DND-41 (cell line): ENCODE measurements around the gene IL26.
"Not testable (repeated sequence)": the region's sequence is repeated elsewhere in the genome, so short reads cannot be mapped to it uniquely, and the experiment has no call there.

Experiments used
- ATAC-seq: fragments of 200-7000 bp; cut with Tn5 transposase; 3 replicates; pipeline ENCODE4 v1.9.1; 2021; ENCODE audit warnings: low read depth; ENCODE audit not compliant: insufficient read depth
- DNase-seq: peaks from one replicate; pipeline ENCODE4 v3.0.0-alpha.2; 2020
- H2AFZ ChIP-seq: 2 replicates; pipeline ENCODE4 v1.6.0; 2012; ENCODE audit warnings: low read depth, low read length
- H3K27ac ChIP-seq: 2 replicates; pipeline ENCODE4 v1.5.1; 2012; ENCODE audit warnings: low read length, inconsistent platforms
- H3K27me3 ChIP-seq: fragments of 200-600 bp; sonication (generic); 2 replicates; pipeline ENCODE4 v1.6.0; 2012; ENCODE audit warnings: low read length, mild to moderate bottlenecking, inconsistent platforms; ENCODE audit not compliant: insufficient read depth, poor library complexity
- H3K36me3 ChIP-seq: 2 replicates; pipeline ENCODE4 v1.5.1; 2012; ENCODE audit warnings: low read length, inconsistent platforms; ENCODE audit not compliant: insufficient read depth
- H3K4me1 ChIP-seq: 2 replicates; pipeline ENCODE4 v1.5.1; 2012; ENCODE audit warnings: mild to moderate bottlenecking, low read length; ENCODE audit not compliant: insufficient read depth
- H3K4me2 ChIP-seq: 2 replicates; pipeline ENCODE4 v1.6.0; 2012; ENCODE audit warnings: mild to moderate bottlenecking, moderate library complexity, low read length, inconsistent platforms; ENCODE audit not compliant: insufficient read depth
- H3K4me3 ChIP-seq, 2 experiments: fragments of 200-600 bp in 1 of 2; shearing (Covaris generic) in 1 of 2; 2 replicates each; pipeline ENCODE4 v1.5.1; 2012 to 2016; ENCODE audit warnings: inconsistent platforms in 2 of 2, low read length in 2 of 2, mild to moderate bottlenecking in 2 of 2, low read depth in 1 of 2, moderate library complexity in 1 of 2
- H3K79me2 ChIP-seq: 2 replicates; pipeline ENCODE4 v1.6.0; 2012; ENCODE audit warnings: low read length, inconsistent platforms; ENCODE audit not compliant: insufficient read depth
- H3K9ac ChIP-seq: 2 replicates; pipeline ENCODE4 v1.6.0; 2012; ENCODE audit warnings: low read depth, mild to moderate bottlenecking, inconsistent platforms, low read length, moderate library complexity
- H3K9me3 ChIP-seq: 2 replicates; pipeline ENCODE4 v1.5.1; 2012; ENCODE audit warnings: low read length, moderate library complexity, mild to moderate bottlenecking, inconsistent platforms; ENCODE audit not compliant: insufficient read depth, severe bottlenecking
- H4K20me1 ChIP-seq: 2 replicates; pipeline ENCODE4 v1.6.0; 2012; ENCODE audit warnings: low read length; ENCODE audit not compliant: insufficient read depth
- EZH2 ChIP-seq: IDR thresholded peaks from 3 replicates; pipeline ENCODE4 v1.6.1; 2012; ENCODE audit warnings: borderline replicate concordance, low read depth, mild to moderate bottlenecking, moderate library complexity, low read length, inconsistent platforms; ENCODE audit not compliant: severe bottlenecking
- TF ChIP-seq, protein P1 (sequence below): IDR thresholded peaks from 2 replicates; pipeline ENCODE4 v1.5.1; 2012; ENCODE audit warnings: borderline replicate concordance, low read length, moderate library complexity, mild to moderate bottlenecking; ENCODE audit not compliant: poor library complexity, severe bottlenecking; ENCODE audit errors: extremely low read depth

Gene IL26

DNA sequence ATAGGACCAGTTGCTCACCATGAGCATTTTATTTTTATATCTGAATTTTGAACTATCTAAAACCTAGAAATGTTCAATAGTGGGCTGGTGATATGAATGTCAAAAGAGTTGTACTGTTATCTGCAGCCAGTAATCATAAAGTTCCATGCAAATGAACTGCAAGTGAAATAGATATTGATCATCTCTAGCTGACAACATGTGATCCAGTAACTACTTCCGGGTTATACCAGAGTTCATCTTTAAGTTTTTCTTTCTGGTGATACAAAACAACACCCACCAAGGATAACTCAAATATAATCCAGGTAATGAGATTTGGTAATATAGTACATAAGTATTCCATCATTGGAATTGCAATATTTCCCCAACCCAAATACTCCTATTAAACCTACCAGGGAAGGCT lies 4.1 kb downstream of the IL26 start:
- H3K79me2 ChIP-seq: no peaks in the 10 kb centered on the region
- no peak for DNase-seq
- H3K9me3 ChIP-seq: no peaks in the 10 kb centered on the region
- H4K20me1 ChIP-seq: no peaks in the 10 kb centered on the region
- no peaks in the 10 kb centered on the region for H3K36me3 ChIP-seq
- peaks cover 7% of the 10 kb centered on the region for H3K4me1 ChIP-seq
- H3K4me2 ChIP-seq: no peak overlapping the region
- no peak overlapping the region for H3K9ac ChIP-seq
- H3K27ac ChIP-seq: no peak overlapping the region
- ATAC-seq: no peak
- H2AFZ ChIP-seq: no peak overlapping the region
- peaks cover 8% of the 10 kb centered on the region for H3K27me3 ChIP-seq
- no peak overlapping the region for H3K4me3 ChIP-seq
- no peak for TF ChIP-seq EZH2
- TF ChIP-seq, protein P1, sequence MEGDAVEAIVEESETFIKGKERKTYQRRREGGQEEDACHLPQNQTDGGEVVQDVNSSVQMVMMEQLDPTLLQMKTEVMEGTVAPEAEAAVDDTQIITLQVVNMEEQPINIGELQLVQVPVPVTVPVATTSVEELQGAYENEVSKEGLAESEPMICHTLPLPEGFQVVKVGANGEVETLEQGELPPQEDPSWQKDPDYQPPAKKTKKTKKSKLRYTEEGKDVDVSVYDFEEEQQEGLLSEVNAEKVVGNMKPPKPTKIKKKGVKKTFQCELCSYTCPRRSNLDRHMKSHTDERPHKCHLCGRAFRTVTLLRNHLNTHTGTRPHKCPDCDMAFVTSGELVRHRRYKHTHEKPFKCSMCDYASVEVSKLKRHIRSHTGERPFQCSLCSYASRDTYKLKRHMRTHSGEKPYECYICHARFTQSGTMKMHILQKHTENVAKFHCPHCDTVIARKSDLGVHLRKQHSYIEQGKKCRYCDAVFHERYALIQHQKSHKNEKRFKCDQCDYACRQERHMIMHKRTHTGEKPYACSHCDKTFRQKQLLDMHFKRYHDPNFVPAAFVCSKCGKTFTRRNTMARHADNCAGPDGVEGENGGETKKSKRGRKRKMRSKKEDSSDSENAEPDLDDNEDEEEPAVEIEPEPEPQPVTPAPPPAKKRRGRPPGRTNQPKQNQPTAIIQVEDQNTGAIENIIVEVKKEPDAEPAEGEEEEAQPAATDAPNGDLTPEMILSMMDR: no peak

DNA sequence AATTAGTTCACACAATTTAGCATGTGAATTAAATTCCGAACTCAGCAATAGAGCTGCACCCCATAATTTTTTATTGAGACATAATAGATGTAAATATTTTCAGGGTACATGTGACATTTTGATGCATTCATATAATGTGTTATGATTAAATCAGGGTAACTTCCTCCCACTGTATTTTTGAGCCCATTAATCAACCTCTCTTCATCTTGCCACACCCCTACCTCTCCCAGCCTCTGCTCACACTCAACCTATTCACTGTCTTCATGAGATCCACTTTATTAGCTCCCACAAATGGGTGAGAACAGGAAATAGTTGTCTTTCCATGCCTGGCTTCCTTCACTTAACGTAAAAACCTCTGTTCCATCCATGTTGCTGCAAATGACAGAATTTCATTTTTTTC lies 14.7 kb downstream of the IL26 start:
- H3K79me2 ChIP-seq: no peaks in the 10 kb centered on the region
- H3K27me3 ChIP-seq: peaks cover 15% of the 10 kb centered on the region
- no peak overlapping the region for H3K27ac ChIP-seq
- no peaks in the 10 kb centered on the region for H3K36me3 ChIP-seq
- no peak for DNase-seq
- H3K9ac ChIP-seq: no peak overlapping the region
- H3K4me3 ChIP-seq: no peak overlapping the region
- H3K4me1 ChIP-seq: no peaks in the 10 kb centered on the region
- H4K20me1 ChIP-seq: no peaks in the 10 kb centered on the region
- no peaks in the 10 kb centered on the region for H3K9me3 ChIP-seq
- H3K4me2 ChIP-seq: no peak overlapping the region
- no peak for ATAC-seq
- no peak for TF ChIP-seq EZH2
- TF ChIP-seq, protein P1: no peak
- H2AFZ ChIP-seq: no peak overlapping the region

DNA sequence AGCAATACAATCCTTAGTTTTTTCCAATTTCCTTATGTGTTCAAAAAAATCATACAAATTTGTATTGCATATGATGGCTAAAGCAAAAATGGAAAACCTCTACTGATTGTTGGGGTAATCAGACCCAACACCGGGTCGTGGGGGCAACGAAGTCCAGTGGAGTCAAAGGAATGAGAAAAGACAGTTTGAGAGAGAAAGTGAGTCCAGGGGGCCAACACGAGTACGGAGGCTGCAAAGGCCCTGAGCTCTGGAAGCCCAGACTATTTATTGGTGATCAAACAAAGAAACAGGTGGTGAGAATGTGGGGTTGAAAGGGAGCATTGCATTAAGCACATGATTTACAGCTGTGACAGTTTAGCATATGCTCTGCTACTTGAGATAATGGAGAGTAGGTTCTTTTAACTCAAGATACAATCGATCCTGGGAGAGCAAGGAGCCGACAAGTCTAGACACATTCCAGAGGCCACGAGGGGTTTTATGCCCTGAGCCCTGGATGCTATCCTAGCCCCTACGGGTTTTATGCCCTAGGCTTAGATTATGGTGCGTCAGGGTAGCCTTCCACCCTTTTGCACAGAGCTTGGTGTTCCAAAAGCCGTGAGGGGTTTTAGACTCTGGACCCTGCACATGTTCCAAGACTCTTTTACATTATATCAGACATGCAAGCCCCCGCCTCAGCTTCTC lies 16.4 kb downstream of the IL26 start:
- H3K4me1 ChIP-seq, H4K20me1 ChIP-seq, H3K79me2 ChIP-seq, ATAC-seq, H3K4me2 ChIP-seq, H3K9me3 ChIP-seq, H3K36me3 ChIP-seq, H3K9ac ChIP-seq, H2AFZ ChIP-seq, DNase-seq, H3K4me3 ChIP-seq, H3K27ac ChIP-seq: not testable (repeated sequence)
- H3K27me3 ChIP-seq: peaks cover 11% of the 10 kb centered on the region

DNA sequence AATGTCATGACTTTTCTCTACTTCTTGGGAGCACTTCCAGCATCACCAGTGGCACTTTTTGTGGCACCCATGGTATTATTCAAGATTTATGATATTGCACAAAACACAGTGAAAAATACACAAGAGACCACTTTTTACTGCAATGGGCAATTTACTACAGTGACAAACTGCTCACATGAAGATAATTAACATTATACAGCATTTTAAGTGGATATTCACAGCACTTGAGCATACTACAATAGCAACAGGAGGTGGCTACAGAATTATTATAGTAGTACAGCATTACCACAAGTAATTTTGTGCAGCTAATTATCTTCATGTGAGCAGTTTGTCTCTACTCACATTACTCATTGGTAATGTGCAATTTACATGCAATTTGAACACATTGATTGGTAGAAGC lies 18.3 kb downstream of the IL26 start:
- H3K36me3 ChIP-seq: no peaks in the 10 kb centered on the region
- ATAC-seq: no peak

More for the DNA sequence above, 18.3 kb downstream of the IL26 start:
- H3K9ac ChIP-seq: no peak overlapping the region
- peaks cover 12% of the 10 kb centered on the region for H3K27me3 ChIP-seq
- no peaks in the 10 kb centered on the region for H4K20me1 ChIP-seq
- no peak overlapping the region for H3K4me2 ChIP-seq
- no peak overlapping the region for H3K4me3 ChIP-seq
- H3K9me3 ChIP-seq: no peaks in the 10 kb centered on the region
- H2AFZ ChIP-seq: no peak overlapping the region
- no peak overlapping the region for H3K27ac ChIP-seq
- no peaks in the 10 kb centered on the region for H3K4me1 ChIP-seq
- no peak for TF ChIP-seq EZH2
- TF ChIP-seq, protein P1: no peak
- H3K79me2 ChIP-seq: no peaks in the 10 kb centered on the region
- DNase-seq: no peak
